RWPE2 (cell line): ENCODE measurements around the gene TBC1D19.

Source experiments
- ATAC-seq: fragments of 200-7000 bp; cut with Tn5 transposase; 3 replicates; pipeline ENCODE4 v1.9.1; 2021; ENCODE audit warnings: low read depth
- DNase-seq: peaks from one replicate; pipeline ENCODE4 v3.0.0-alpha.2; 2020; ENCODE audit warnings: low spot score
- H3K27ac ChIP-seq: fragments of 450-650 bp; 2 replicates; pipeline ENCODE4 v1.5.1; 2017; ENCODE audit warnings: mild to moderate bottlenecking; ENCODE audit not compliant: poor library complexity, severe bottlenecking
- H3K27me3 ChIP-seq: fragments of 250-450 bp; sonication (Bioruptor Pico); 2 replicates; pipeline ENCODE4 v1.5.1; 2021; ENCODE audit warnings: mild to moderate bottlenecking, moderate library complexity; ENCODE audit not compliant: insufficient read depth, poor library complexity, severe bottlenecking
- H3K36me3 ChIP-seq: fragments of 250-450 bp; sonication (Bioruptor Pico); 2 replicates; pipeline ENCODE4 v1.5.1; 2020; ENCODE audit warnings: low read depth, mild to moderate bottlenecking, moderate library complexity
- H3K4me1 ChIP-seq: fragments of 250-450 bp; sonication (Bioruptor Pico); 2 replicates; pipeline ENCODE4 v1.5.1; 2021; ENCODE audit warnings: mild to moderate bottlenecking, moderate library complexity; ENCODE audit not compliant: insufficient read depth, poor library complexity, severe bottlenecking
- H3K4me3 ChIP-seq: fragments of 250-450 bp; sonication (Bioruptor Pico); 2 replicates; pipeline ENCODE4 v1.5.1; 2021; ENCODE audit warnings: mild to moderate bottlenecking, moderate library complexity; ENCODE audit not compliant: severe bottlenecking
- H3K9me3 ChIP-seq: fragments of 250-450 bp; sonication (Bioruptor Pico); 2 replicates; pipeline ENCODE4 v1.5.1; 2021; ENCODE audit warnings: mild to moderate bottlenecking, moderate library complexity; ENCODE audit not compliant: severe bottlenecking
- CTCF ChIP-seq: fragments of 450-650 bp; IDR thresholded peaks from one replicate; pipeline ENCODE4 v1.5.1; 2017; ENCODE audit warnings: mild to moderate bottlenecking, moderate library complexity; ENCODE audit not compliant: poor library complexity, severe bottlenecking

TBC1D19 gene

GRCh38 chr4:26700110-26700509 lies 116.2 kb downstream of the TBC1D19 start:
- TF ChIP-seq CTCF: no peak
- Histone ChIP-seq H3K27ac (no peak overlapping the region), H3K9me3 (no peaks in the 10 kb centered on the region), H3K4me3 (no peak overlapping the region), H3K4me1 (no peaks in the 10 kb centered on the region), H3K27me3 (no peaks in the 10 kb centered on the region), H3K36me3 (no peaks in the 10 kb centered on the region)
- no peak for DNase-seq
- ATAC-seq: no peak

- Histone ChIP-seq H3K27me3 (no peaks in the 10 kb centered on the region), H3K4me1 (no peaks in the 10 kb centered on the region), H3K36me3 (no peaks in the 10 kb centered on the region), H3K9me3 (no peaks in the 10 kb centered on the region), H3K4me3 (no peak overlapping the region), H3K27ac (no peak overlapping the region)
- no peak for TF ChIP-seq CTCF
- ATAC-seq (no peak), DNase-seq (no peak)
Observed at GRCh38 chr4:26701095-26701494, 117.2 kb downstream of the TBC1D19 start.

- Histone ChIP-seq H3K27ac (no peak overlapping the region), H3K9me3 (no peaks in the 10 kb centered on the region), H3K36me3 (no peaks in the 10 kb centered on the region), H3K27me3 (no peaks in the 10 kb centered on the region), H3K4me1 (no peaks in the 10 kb centered on the region), H3K4me3 (no peak overlapping the region)
- DNase-seq (no peak), ATAC-seq (no peak)
- no peak for TF ChIP-seq CTCF
Observed at GRCh38 chr4:26701786-26702227, 117.9 kb downstream of the TBC1D19 start.

GRCh38 chr4:26707342-26707741 lies 123.5 kb downstream of the TBC1D19 start:
- H3K4me3 ChIP-seq: no peak overlapping the region
- no peak for TF ChIP-seq CTCF
- H3K4me1 ChIP-seq: no peaks in the 10 kb centered on the region
- no peak overlapping the region for H3K27ac ChIP-seq
- DNase-seq (no peak), ATAC-seq (no peak)
- no peaks in the 10 kb centered on the region for H3K36me3 ChIP-seq
- no peaks in the 10 kb centered on the region for H3K27me3 ChIP-seq
- no peaks in the 10 kb centered on the region for H3K9me3 ChIP-seq

- Histone ChIP-seq H3K4me3 (no peak overlapping the region), H3K4me1 (peaks cover 11% of the 10 kb centered on the region), H3K36me3 (no peaks in the 10 kb centered on the region), H3K27ac (no peak overlapping the region), H3K27me3 (no peaks in the 10 kb centered on the region), H3K9me3 (no peaks in the 10 kb centered on the region)
- no peak for TF ChIP-seq CTCF
- ATAC-seq: no peak
- no peak for DNase-seq
Observed at GRCh38 chr4:26709246-26709645, 125.4 kb downstream of the TBC1D19 start.
